HAP-1 (cell line): ENCODE measurements around the gene TRIM63.

Experiments
- DNase-seq, 2 experiments: peaks; one replicate each; pipeline ENCODE4 v3.0.0-alpha.2; 2016 to 2020; ENCODE audit warnings: low spot score in 2 of 2
- H3K27me3 ChIP-seq: fragments of 250-450 bp; sonication (Bioruptor Pico); 2 replicates; pipeline ENCODE4 v1.5.1; 2020; ENCODE audit warnings: low read depth, mild to moderate bottlenecking, moderate library complexity
- H3K36me3 ChIP-seq: fragments of 250-450 bp; sonication (Bioruptor Pico); replicated peaks from 2 replicates; pipeline ENCODE4 v1.5.1; 2020; ENCODE audit warnings: mild to moderate bottlenecking
- H3K4me1 ChIP-seq: fragments of 250-450 bp; sonication (Bioruptor Pico); 2 replicates; pipeline ENCODE4 v1.5.1; 2020; ENCODE audit warnings: mild to moderate bottlenecking
- H3K4me3 ChIP-seq: fragments of 250-450 bp; sonication (Bioruptor Pico); 2 replicates; pipeline ENCODE4 v1.5.1; 2020; ENCODE audit warnings: mild to moderate bottlenecking, moderate library complexity
- H3K9me3 ChIP-seq: fragments of 250-450 bp; sonication (Bioruptor Pico); 2 replicates; pipeline ENCODE4 v1.5.1; 2020; ENCODE audit warnings: mild to moderate bottlenecking, moderate library complexity
- in situ Hi-C: fragments of 300-500 bp; cut with MboI; formaldehyde crosslinking; loops from 3 replicates; pipeline ENCODE4 v1.14.3; 2020; ENCODE audit warnings: low sequenced_read_pairs, inconsistent platforms, mixed read lengths

Gene TRIM63

DNA sequence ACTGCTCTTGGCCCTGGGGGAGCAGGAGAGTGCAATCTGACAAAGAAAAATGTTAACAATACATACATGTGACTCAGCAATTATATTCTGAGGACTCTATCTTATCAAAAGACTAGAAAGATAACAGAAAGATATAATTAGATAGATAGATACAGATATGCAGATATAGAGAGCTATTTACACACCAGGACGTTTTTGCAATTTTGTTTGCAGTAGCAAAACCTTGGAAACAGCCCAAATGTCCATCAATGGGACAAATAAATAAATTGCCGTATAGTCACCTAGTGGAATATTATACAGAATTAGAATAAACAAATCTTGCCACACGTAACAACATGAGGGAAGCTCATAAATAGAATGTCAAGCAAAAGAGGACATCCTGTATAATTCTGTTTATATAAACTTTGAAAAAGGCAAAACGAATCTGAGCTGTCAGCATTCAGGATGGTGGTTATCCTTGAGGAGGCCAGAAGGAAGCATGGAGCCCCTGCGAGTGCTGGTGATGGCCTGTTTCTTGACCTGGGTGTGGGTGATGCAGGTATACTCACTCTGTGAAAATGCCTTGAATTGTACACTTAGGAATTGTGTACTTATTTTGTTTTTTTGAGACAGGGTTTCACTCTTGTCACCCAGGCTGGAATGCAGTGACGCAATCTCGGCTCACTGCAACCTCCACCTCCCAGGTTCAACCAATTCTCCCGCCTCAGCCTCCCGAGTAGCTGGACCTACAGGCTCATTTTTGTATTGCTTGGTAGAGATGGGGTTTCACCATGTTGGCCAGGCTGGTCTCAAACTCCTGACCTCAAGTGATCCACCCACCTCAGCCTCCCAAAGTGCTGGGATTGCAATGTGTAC is 12.8 kb upstream of the TRIM63 start:
- Histone ChIP-seq H3K27me3 (peaks cover 2% of the 10 kb centered on the region; the same call in 1 of the 2 replicates), H3K9me3 (no peaks in the 10 kb centered on the region), H3K4me3 (no peak overlapping the region), H3K36me3 (no peaks in the 10 kb centered on the region), H3K4me1 (no peaks in the 10 kb centered on the region)
- no peak for DNase-seq
- in situ Hi-C loops: no loop called here

DNA sequence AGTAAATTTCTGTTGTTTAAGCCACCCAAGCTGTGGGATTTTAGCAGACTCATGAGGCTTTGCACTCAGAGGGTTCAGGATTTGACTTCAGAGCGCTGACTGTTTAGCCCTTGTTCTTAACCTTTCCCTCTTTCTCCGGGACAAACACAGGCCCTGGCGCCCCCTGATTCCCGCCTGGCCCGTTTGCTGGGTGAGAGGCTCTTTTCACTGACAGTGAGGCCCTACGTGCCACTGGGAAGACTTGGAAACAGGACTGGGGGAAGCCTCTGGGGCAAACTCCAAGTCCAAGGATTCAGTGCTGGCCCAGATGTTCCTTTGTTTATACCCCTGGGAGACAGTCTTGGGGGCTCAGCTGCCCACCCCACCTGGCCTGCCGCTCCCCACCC is 11.7 kb upstream of the TRIM63 start:
- Histone ChIP-seq H3K9me3 (no peaks in the 10 kb centered on the region), H3K4me1 (no peaks in the 10 kb centered on the region), H3K36me3 (no peaks in the 10 kb centered on the region), H3K27me3 (peaks cover 2% of the 10 kb centered on the region; the same call in 1 of the 2 replicates), H3K4me3 (no peak overlapping the region)
- DNase-seq: no peak
- in situ Hi-C loops: no loop called here

GRCh38 chr1:26078286-26079177 is 11.1 kb upstream of the TRIM63 start:
- no peak for DNase-seq
- Histone ChIP-seq H3K4me3 (no peak overlapping the region), H3K4me1 (no peaks in the 10 kb centered on the region), H3K36me3 (no peaks in the 10 kb centered on the region), H3K27me3 (peaks cover 1% of the 10 kb centered on the region; the same call in 1 of the 2 replicates), H3K9me3 (no peaks in the 10 kb centered on the region)
- in situ Hi-C loops: no loop called here

GRCh38 chr1:26077524-26077923 is 10.1 kb upstream of the TRIM63 start:
- in situ Hi-C loops: no loop called here
- Histone ChIP-seq H3K27me3 (peaks cover 9% of the 10 kb centered on the region), H3K4me3 (no peak overlapping the region), H3K4me1 (no peaks in the 10 kb centered on the region), H3K9me3 (no peaks in the 10 kb centered on the region), H3K36me3 (no peaks in the 10 kb centered on the region)
- DNase-seq: no peak

GRCh38 chr1:26075421-26076144 is 8.2 kb upstream of the TRIM63 start:
- Histone ChIP-seq H3K4me1 (no peaks in the 10 kb centered on the region), H3K4me3 (no peak overlapping the region), H3K9me3 (no peaks in the 10 kb centered on the region), H3K36me3 (no peaks in the 10 kb centered on the region), H3K27me3 (peaks cover 13% of the 10 kb centered on the region)
- no peak for DNase-seq
- in situ Hi-C loops: no loop called here

DNA sequence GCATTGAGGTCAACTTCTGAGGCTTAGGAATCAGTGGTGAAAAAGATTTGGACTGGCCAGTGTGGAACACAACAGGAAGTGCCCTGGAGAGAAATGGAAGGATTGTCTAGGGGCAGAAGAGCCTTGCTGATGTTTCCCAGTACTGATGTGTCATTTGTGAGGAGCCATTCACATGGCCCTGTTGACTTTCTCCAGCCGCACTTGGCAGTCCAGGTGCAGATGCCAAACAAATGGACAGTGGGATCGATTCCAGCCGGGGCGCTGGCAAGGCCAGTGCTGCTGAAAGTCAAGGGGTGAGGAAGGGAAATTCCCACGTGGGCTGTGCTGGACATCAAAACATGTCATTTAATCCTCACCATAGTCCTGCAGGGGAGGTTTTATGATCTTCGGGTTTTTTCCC is 4.9 kb upstream of the TRIM63 start:
- in situ Hi-C loops: no loop called here
- H3K4me3 ChIP-seq: no peak overlapping the region
- no peaks in the 10 kb centered on the region for H3K36me3 ChIP-seq
- no peak for DNase-seq
- no peaks in the 10 kb centered on the region for H3K9me3 ChIP-seq
- peaks cover 19% of the 10 kb centered on the region for H3K27me3 ChIP-seq
- no peaks in the 10 kb centered on the region for H3K4me1 ChIP-seq

DNA sequence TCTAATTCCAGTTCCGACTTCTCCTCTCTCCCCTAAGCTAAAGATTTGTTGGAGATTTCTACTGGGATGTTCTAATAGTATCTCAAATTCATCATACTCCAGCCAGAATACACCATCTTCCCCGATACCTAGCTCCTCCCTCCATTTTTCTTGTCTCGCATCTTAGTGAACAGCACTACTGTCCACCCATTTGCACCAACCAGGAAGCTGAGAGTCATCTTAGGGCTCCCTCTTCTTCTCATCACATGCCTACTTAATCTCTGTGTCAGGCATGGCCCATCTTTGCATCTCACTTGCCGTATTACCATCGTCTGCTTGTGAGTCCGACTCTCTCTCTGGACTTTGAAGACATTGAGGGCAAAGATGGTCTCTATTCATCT is 3.5 kb upstream of the TRIM63 start:
- Histone ChIP-seq H3K9me3 (no peaks in the 10 kb centered on the region), H3K4me3 (no peak overlapping the region), H3K4me1 (no peaks in the 10 kb centered on the region), H3K36me3 (no peaks in the 10 kb centered on the region), H3K27me3 (peaks cover 19% of the 10 kb centered on the region)
- DNase-seq: no peak
- in situ Hi-C loops: no loop called here

DNA sequence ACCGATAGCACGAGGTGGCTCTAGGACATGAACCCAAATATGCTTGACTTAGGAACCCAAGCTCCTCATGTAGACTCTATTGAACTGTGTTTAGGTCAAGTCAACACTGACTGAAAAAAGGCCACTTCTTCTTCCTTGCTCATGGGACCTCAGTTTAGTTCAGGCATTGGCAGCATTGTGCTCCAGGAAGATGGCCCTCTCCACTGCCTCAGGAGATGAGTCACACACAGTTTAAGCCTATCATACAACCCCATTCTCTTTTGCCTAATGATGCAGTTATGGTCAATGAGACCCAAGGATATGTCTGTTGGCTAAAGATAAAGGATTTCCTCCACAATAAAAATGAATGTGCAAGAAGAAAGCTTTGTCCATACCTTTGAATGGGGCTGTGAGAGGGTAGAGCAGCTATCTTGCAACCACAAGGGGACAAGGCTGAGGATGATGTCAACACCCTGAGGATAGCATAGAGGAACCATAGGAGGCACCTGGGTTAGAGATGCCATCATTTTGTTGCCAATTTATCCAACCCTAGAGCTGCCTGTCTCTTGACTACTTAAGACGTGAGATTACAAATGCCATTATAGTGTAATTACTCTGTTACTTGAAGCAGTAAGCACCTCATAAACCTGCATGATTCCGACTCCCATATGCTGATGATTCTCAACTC is 3.0 kb upstream of the TRIM63 start:
- no peaks in the 10 kb centered on the region for H3K4me1 ChIP-seq
- H3K27me3 ChIP-seq: peaks cover 20% of the 10 kb centered on the region
- no peak overlapping the region for H3K4me3 ChIP-seq
- DNase-seq: no peak
- in situ Hi-C loops: no loop called here
- H3K36me3 ChIP-seq: no peaks in the 10 kb centered on the region
- no peaks in the 10 kb centered on the region for H3K9me3 ChIP-seq

DNA sequence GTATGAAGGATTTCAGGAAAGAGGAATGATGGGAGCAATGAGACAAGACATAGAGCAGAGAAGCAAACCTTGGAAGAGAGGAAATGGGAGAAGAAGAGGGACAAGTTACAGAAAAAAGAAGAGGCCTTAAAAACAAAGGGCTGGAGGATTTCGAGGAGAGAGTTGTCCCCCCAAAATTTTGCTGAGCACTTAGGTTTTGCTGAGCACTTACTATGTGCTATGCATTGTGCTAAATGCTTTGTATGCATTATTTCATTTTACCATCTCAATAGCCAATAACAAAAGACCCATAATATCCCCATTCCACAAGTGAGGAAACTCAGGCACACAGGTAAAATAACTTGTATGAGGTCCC is 2.5 kb upstream of the TRIM63 start:
- Histone ChIP-seq H3K36me3 (no peaks in the 10 kb centered on the region), H3K27me3 (peaks cover 21% of the 10 kb centered on the region), H3K9me3 (no peaks in the 10 kb centered on the region), H3K4me3 (no peak overlapping the region), H3K4me1 (no peaks in the 10 kb centered on the region)
- DNase-seq: no peak
- in situ Hi-C loops: no loop called here

GRCh38 chr1:26066857-26067256 is 573 bp downstream of the TRIM63 start:
- in situ Hi-C loops: no loop called here
- DNase-seq: no peak
- no peaks in the 10 kb centered on the region for H3K4me1 ChIP-seq
- no peaks in the 10 kb centered on the region for H3K9me3 ChIP-seq
- peaks cover 8% of the 10 kb centered on the region; the same call in 1 of the 2 replicates for H3K27me3 ChIP-seq
- H3K4me3 ChIP-seq: no peak overlapping the region
- no peaks in the 10 kb centered on the region for H3K36me3 ChIP-seq

DNA sequence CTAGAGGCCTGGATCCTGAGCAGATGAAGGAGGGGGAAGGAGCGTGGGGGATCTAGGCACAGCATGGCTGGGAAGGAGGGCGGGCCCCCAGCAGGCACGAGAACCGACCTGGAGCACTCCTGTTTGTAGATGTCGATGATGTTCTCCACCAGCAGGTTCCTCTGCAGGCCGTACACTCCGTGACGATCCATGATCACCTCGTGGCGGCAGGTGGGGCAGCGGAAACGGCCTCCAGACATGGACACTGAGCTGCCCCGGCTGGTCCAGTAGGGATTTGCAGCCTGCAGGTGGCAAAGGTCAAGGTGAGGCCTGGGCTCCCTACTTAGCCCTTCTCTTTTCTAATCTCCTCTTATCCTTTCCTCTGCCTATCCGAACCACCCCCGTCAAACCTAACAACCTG is 1.3 kb downstream of the TRIM63 start:
- in situ Hi-C loops: no loop called here
- H3K36me3 ChIP-seq: no peaks in the 10 kb centered on the region
- DNase-seq: no peak
- no peaks in the 10 kb centered on the region for H3K4me1 ChIP-seq
- no peak overlapping the region for H3K4me3 ChIP-seq
- H3K9me3 ChIP-seq: no peaks in the 10 kb centered on the region
- peaks cover 8% of the 10 kb centered on the region; the same call in 1 of the 2 replicates for H3K27me3 ChIP-seq

DNA sequence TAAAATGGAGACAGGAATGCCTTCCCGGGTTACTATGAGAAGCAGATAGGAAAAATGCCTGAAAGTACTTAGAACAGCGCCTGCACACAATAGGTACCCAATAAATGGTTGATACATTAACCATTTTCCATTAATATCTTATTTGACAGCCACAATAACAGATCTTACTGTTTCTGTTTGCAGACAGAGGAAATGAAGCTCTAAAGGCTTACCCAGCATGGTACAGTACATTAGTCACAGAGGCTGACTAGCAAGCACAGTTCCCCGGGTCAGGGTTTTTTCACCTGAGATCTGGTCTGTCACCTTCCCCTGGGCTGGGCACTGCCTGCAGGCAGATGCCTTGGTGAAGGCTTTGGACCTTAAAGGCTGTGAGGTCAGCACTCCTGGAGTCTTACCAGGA is 2.9 kb downstream of the TRIM63 start:
- in situ Hi-C loops: no loop called here
- no peaks in the 10 kb centered on the region for H3K36me3 ChIP-seq
- no peak overlapping the region for H3K4me3 ChIP-seq
- no peaks in the 10 kb centered on the region for H3K9me3 ChIP-seq
- H3K4me1 ChIP-seq: no peaks in the 10 kb centered on the region
- no peak for DNase-seq
- H3K27me3 ChIP-seq: peaks cover 8% of the 10 kb centered on the region; the same call in 1 of the 2 replicates

GRCh38 chr1:26060832-26061574 is 6.4 kb downstream of the TRIM63 start:
- Histone ChIP-seq H3K27me3 (0 out of 2 replicates have a peak, but pooled peaks cover 2% of the 10 kb centered on the region), H3K9me3 (no peaks in the 10 kb centered on the region), H3K4me3 (no peak overlapping the region), H3K4me1 (no peaks in the 10 kb centered on the region), H3K36me3 (no peaks in the 10 kb centered on the region)
- no peak for DNase-seq
- in situ Hi-C loops: no loop called here
